ENCODE results near the gene DHX16.

The DHX16 gene

DNA sequence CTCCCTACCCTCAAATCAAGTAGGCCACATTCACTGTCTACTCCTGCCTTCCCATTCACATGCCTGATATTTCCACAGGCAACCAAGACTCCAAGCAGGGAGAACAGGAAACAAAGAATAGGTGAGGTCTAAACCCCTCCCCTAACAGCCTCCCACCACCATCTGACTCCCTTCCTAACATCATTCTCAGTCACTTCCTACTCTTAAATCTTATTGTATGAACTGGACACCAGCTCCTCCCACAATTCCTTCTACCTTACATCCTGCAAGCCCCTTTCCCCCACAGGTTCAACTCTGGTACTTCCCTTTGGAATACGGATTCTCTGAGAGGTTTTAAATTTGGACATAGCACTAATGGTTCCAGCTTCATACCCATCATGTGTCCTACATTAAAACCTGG is 26.8 kb downstream of the DHX16 start:
- Histone ChIP-seq H3K9ac (no peak overlapping the region), H3K36me3 (ENCODE audit: control insufficient read depth, insufficient read depth, low read length) (no peaks in the 10 kb centered on the region)

DNA sequence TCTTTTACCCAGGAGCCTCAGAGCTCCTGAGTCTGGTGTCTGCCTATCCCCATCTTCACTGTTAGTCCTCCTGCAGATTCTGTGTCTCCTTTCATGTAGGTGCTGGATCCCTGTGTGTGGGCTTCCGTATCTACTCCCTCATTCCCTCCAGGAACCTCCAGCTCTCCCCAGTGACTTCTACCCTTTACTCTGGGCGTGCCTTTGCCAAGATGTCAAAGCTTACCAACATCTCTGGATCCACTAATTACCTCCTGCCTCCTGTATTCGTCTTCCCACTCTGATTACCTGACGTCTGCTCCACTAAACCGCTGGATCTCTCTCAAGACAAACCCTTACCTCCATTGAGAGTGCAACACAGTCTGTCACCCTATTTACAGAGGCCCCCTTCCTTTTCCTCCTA is 28.0 kb downstream of the DHX16 start:
- no peak overlapping the region for H3K9ac ChIP-seq
- no peaks in the 10 kb centered on the region for H3K36me3 ChIP-seq (ENCODE audit: control insufficient read depth, insufficient read depth, low read length)
- H2AFZ ChIP-seq: no peak overlapping the region
- TF ChIP-seq, protein P1, sequence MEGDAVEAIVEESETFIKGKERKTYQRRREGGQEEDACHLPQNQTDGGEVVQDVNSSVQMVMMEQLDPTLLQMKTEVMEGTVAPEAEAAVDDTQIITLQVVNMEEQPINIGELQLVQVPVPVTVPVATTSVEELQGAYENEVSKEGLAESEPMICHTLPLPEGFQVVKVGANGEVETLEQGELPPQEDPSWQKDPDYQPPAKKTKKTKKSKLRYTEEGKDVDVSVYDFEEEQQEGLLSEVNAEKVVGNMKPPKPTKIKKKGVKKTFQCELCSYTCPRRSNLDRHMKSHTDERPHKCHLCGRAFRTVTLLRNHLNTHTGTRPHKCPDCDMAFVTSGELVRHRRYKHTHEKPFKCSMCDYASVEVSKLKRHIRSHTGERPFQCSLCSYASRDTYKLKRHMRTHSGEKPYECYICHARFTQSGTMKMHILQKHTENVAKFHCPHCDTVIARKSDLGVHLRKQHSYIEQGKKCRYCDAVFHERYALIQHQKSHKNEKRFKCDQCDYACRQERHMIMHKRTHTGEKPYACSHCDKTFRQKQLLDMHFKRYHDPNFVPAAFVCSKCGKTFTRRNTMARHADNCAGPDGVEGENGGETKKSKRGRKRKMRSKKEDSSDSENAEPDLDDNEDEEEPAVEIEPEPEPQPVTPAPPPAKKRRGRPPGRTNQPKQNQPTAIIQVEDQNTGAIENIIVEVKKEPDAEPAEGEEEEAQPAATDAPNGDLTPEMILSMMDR (IDR thresholded peaks at IDR 0.05): no peak
- peaks cover 9% of the 10 kb centered on the region for H3K4me1 ChIP-seq
- no peak overlapping the region for H3K4me3 ChIP-seq (ENCODE audit: low read depth, low read length)
- no peak overlapping the region for H3K27ac ChIP-seq
- H3K9me3 ChIP-seq (ENCODE audit: control insufficient read depth, low read length): no peaks in the 10 kb centered on the region
- H3K79me2 ChIP-seq: peaks cover 33% of the 10 kb centered on the region
- H3K27me3 ChIP-seq (ENCODE audit: control insufficient read depth, insufficient read depth, low read length): no peaks in the 10 kb centered on the region
- H3K4me2 ChIP-seq (ENCODE audit: low read length): no peak overlapping the region

More for the DNA sequence above, 26.8 kb downstream of the DHX16 start:
- H3K27ac ChIP-seq: peak overlapping the region; percentile 95
- peaks cover 31% of the 10 kb centered on the region for H3K79me2 ChIP-seq
- TF ChIP-seq, protein P1 (IDR thresholded peaks at IDR 0.05): no peak
- no peak overlapping the region for H2AFZ ChIP-seq
- H3K4me2 ChIP-seq (ENCODE audit: low read length): peak overlapping the region; percentile 54
- H3K4me1 ChIP-seq: peaks cover 9% of the 10 kb centered on the region
- H3K27me3 ChIP-seq (ENCODE audit: control insufficient read depth, insufficient read depth, low read length): no peaks in the 10 kb centered on the region
- peak overlapping the region; percentile 96 for H3K4me3 ChIP-seq (ENCODE audit: low read depth, low read length)
- no peaks in the 10 kb centered on the region for H3K9me3 ChIP-seq (ENCODE audit: control insufficient read depth, low read length)

DNA sequence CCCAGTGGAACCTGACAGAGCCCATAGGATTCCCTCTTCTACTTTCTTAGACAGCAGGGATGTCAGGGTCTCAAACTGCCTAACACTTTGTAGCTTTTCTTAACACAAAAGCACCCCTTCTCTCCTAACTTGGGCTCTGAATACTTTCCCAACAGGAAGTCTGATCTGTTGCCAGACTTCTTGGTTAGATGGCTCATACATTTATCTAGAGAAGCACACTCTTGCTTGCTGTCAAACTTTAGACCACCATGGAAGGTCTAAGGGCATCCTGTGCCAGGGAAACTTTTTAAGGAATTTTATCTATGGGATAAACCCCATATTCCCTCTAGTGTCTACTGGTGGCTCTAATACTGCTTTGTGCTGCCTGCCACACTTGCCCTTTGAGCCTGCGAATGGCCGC is 29.1 kb downstream of the DHX16 start:
- Histone ChIP-seq H3K27me3 (ENCODE audit: control insufficient read depth, insufficient read depth, low read length) (no peaks in the 10 kb centered on the region), H3K4me2 (ENCODE audit: low read length) (no peak overlapping the region), H3K4me3 (ENCODE audit: low read depth, low read length) (no peak overlapping the region), H3K4me1 (peaks cover 9% of the 10 kb centered on the region), H3K9me3 (ENCODE audit: control insufficient read depth, low read length) (no peaks in the 10 kb centered on the region), H3K27ac (no peak overlapping the region), H3K36me3 (ENCODE audit: control insufficient read depth, insufficient read depth, low read length) (no peaks in the 10 kb centered on the region), H3K79me2 (peaks cover 24% of the 10 kb centered on the region), H2AFZ (no peak overlapping the region), H3K9ac (no peak overlapping the region)
- TF ChIP-seq, protein P1 (IDR thresholded peaks at IDR 0.05): no peak

GRCh38 chr6:30641048-30641447 is 31.8 kb downstream of the DHX16 start:
- H3K27ac ChIP-seq: no peak overlapping the region
- no peaks in the 10 kb centered on the region for H3K36me3 ChIP-seq (ENCODE audit: control insufficient read depth, insufficient read depth, low read length)

GRCh38 chr6:30640481-30640880 is 32.3 kb downstream of the DHX16 start:
- H3K4me3 ChIP-seq (ENCODE audit: low read depth, low read length): no peak overlapping the region
- H3K36me3 ChIP-seq (ENCODE audit: control insufficient read depth, insufficient read depth, low read length): no peaks in the 10 kb centered on the region
- H3K9me3 ChIP-seq (ENCODE audit: control insufficient read depth, low read length): no peaks in the 10 kb centered on the region
- peaks cover 8% of the 10 kb centered on the region for H3K79me2 ChIP-seq
- no peak overlapping the region for H3K4me2 ChIP-seq (ENCODE audit: low read length)
- H3K4me1 ChIP-seq: no peaks in the 10 kb centered on the region
- no peaks in the 10 kb centered on the region for H3K27me3 ChIP-seq (ENCODE audit: control insufficient read depth, insufficient read depth, low read length)
- H2AFZ ChIP-seq: no peak overlapping the region
- TF ChIP-seq, protein P1 (IDR thresholded peaks at IDR 0.05): no peak
- no peak overlapping the region for H3K9ac ChIP-seq
- H3K27ac ChIP-seq: no peak overlapping the region

More at GRCh38 chr6:30641048-30641447, 31.8 kb downstream of the DHX16 start:
- Histone ChIP-seq H3K9me3 (ENCODE audit: control insufficient read depth, low read length) (no peaks in the 10 kb centered on the region), H3K4me3 (ENCODE audit: low read depth, low read length) (no peak overlapping the region), H3K4me2 (ENCODE audit: low read length) (no peak overlapping the region), H3K4me1 (peaks cover 3% of the 10 kb centered on the region), H3K27me3 (ENCODE audit: control insufficient read depth, insufficient read depth, low read length) (no peaks in the 10 kb centered on the region), H3K79me2 (peaks cover 14% of the 10 kb centered on the region), H2AFZ (no peak overlapping the region), H3K9ac (no peak overlapping the region)
- TF ChIP-seq, protein P1 (IDR thresholded peaks at IDR 0.05): no peak

All from parathyroid adenoma (tissue), 2 donors.